OCI-LY7 (cell line): Measurements from ENCODE around the gene RBM20. TPM values are rescaled to one million over a fixed set of nuclear protein-coding genes. Genes with fewer than 3 reads are reported as not detected.

Experiments used
- BruUV-seq: library from RNA; stranded (reverse); fragments of 400-500 nt; replicated peaks from 2 replicates; lab custom pipeline; 2021; lab: Mats Ljungman, UMichigan
- CTCF ChIA-PET: fragments of 300-600 bp; sonication (Branson Sonifier 250); formaldehyde crosslinking; loops from one replicate; lab custom pipeline; 2022; ENCODE audit warnings: antibody characterized with exemption; ENCODE audit not compliant: unreplicated experiment; lab: Charles Lee
- POLR2A ChIA-PET: fragments of 300-600 bp; sonication (Branson Sonifier 250); formaldehyde crosslinking; loops from one replicate; lab custom pipeline; 2022; ENCODE audit warnings: antibody characterized with exemption; lab: Charles Lee
- DNase-seq: peaks from one replicate; pipeline ENCODE4 v3.0.0-alpha.2; 2015; ENCODE audit warnings: low spot score
- H2AFZ ChIP-seq: fragments of 200-600 bp; sonication (generic), shearing (Covaris generic); 2 replicates; pipeline ENCODE4 v1.6.1; 2014; ENCODE audit warnings: mild to moderate bottlenecking, antibody characterized with exemption, low read length, moderate library complexity
- H3K27ac ChIP-seq: fragments of 200-600 bp; sonication (generic); 2 replicates; pipeline ENCODE4 v1.5.1; 2014; ENCODE audit warnings: mixed run types, low read depth, mild to moderate bottlenecking, moderate library complexity, low read length, inconsistent platforms; ENCODE audit not compliant: poor library complexity, severe bottlenecking
- H3K36me3 ChIP-seq: fragments of 200-600 bp; sonication (generic); 2 replicates; pipeline ENCODE4 v1.6.1; 2014; ENCODE audit warnings: mild to moderate bottlenecking, antibody characterized with exemption, low read length, moderate library complexity, mixed read lengths; ENCODE audit not compliant: insufficient read depth
- H3K4me1 ChIP-seq: fragments of 200-600 bp; sonication (generic); 2 replicates; pipeline ENCODE4 v1.5.1; 2014; ENCODE audit warnings: mild to moderate bottlenecking, low read length; ENCODE audit not compliant: insufficient read depth, poor library complexity, severe bottlenecking
- H3K4me2 ChIP-seq: fragments of 200-600 bp; sonication (generic); 2 replicates; pipeline ENCODE4 v1.6.1; 2014; ENCODE audit warnings: mild to moderate bottlenecking, low read length
- H3K4me3 ChIP-seq: fragments of 200-600 bp; sonication (generic); 2 replicates; pipeline ENCODE4 v1.5.1; 2014; ENCODE audit warnings: mild to moderate bottlenecking, low read depth, low read length; ENCODE audit not compliant: poor library complexity, severe bottlenecking
- H3K79me2 ChIP-seq: fragments of 200-600 bp; sonication (generic); 2 replicates; pipeline ENCODE4 v1.6.1; 2016; ENCODE audit warnings: low read depth, mild to moderate bottlenecking, low read length, moderate library complexity, mixed read lengths; ENCODE audit not compliant: insufficient read depth
- H3K9me2 ChIP-seq: fragments of 200-600 bp; sonication (generic); 2 replicates; pipeline ENCODE4 v1.6.1; 2016; ENCODE audit warnings: mild to moderate bottlenecking, low read length, mixed read lengths; ENCODE audit not compliant: insufficient read depth
- H3K9me3 ChIP-seq: fragments of 200-600 bp; sonication (generic); 2 replicates; pipeline ENCODE4 v1.6.1; 2014; ENCODE audit warnings: mild to moderate bottlenecking, mixed run types, low read length, mixed read lengths
- H4K20me1 ChIP-seq: fragments of 200-600 bp; sonication (generic); 2 replicates; pipeline ENCODE4 v1.6.1; 2014; ENCODE audit warnings: mild to moderate bottlenecking, antibody characterized with exemption, low read length, moderate library complexity, mixed read lengths; ENCODE audit not compliant: insufficient read depth
- CTCF ChIP-seq: fragments of 200-600 bp; sonication (generic); conservative IDR thresholded peaks from 2 replicates; pipeline ENCODE4 v1.5.1; 2014; ENCODE audit warnings: mild to moderate bottlenecking, antibody characterized with exemption, low read length, moderate library complexity, mixed read lengths
- EZH2phosphoT487 ChIP-seq: fragments of 200-600 bp; sonication (generic); IDR thresholded peaks from 2 replicates; pipeline ENCODE4 v1.6.1; 2018; ENCODE audit warnings: low read depth, borderline replicate concordance, mild to moderate bottlenecking, mixed run types, antibody characterized with exemption, low read length, moderate library complexity, mixed read lengths
- intact Hi-C: fragments of 100-400 bp; cut with micrococcal nuclease; formaldehyde crosslinking; loops from one replicate; pipeline ENCODE4 v1.10.0; 2022; ENCODE audit not compliant: unreplicated experiment
- total RNA-seq, 2 experiments: library from RNA; depleted of rRNA in 1 of 2; stranded (reverse); fragments of >200 nt in 1 of 2; shearing (Covaris generic) in 1 of 2; gene quantifications; 2 replicates each; pipeline ENCODE4 v1.2.3, GENCODE V29; 2014 to 2022

Gene RBM20
- total RNA-seq, 2 experiments from 2014 or later = 0.35 to 1.0 TPM

DNA sequence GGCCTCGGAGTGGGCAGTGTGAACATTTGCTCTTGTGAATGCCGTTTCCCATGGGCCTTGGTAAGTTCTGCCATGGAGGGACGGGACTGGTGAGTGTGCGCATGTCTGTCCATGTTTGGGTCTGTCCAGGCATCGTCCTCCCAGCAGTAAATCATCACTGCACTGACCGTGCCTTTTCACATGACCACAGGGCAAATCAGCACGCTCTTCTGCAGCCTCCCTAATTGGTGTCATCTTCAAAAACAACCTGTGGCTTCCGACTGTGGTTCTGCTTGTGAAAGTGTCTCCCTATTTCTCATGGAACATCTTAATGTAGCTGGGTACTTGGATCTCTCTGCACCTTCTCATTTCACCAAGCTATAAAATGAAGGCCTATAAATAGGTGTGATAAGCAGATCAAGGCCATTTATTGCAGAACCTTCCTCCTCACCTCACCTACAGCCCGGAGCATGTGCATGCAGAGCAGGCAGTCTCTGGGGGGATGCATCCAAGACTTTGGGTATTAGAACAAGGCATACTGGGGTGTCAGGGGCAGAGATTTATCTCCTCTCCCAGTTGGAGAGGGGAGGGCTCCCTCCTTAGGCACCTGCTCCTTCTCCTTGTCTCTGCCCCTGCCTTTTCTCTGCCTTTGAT, 77.4 kb downstream of the RBM20 start:
- DNase-seq = no peak
- no peaks in the 10 kb centered on the region for H3K9me2 ChIP-seq
- no peak overlapping the region for H3K4me3 ChIP-seq
- H2AFZ ChIP-seq = peak overlapping the region; percentile 75; the same call in 1 of the 2 replicates
- H3K36me3 ChIP-seq = no peaks in the 10 kb centered on the region
- TF ChIP-seq CTCF (no peak), EZH2phosphoT487 (no peak)
- H4K20me1 ChIP-seq = no peaks in the 10 kb centered on the region
- BruUV-seq = no TSS peak
- H3K4me1 ChIP-seq = peaks cover 74% of the 10 kb centered on the region
- intact Hi-C loops = loop anchor here (5.0 kb wide), 1 partner anchor 414 kb away; no protein-coding TSS in a partner anchor
- POLR2A ChIA-PET = interaction anchor here (1.5 kb wide), 1 partner anchor 14 kb away, joined by 4 read pairs; no protein-coding TSS in a partner anchor
- CTCF ChIA-PET = interaction anchor here (0.6 kb wide), 2 partner anchors 50 to 282 kb away, joined by 4 read pairs; no protein-coding TSS in a partner anchor
- no peak overlapping the region for H3K27ac ChIP-seq
- H3K4me2 ChIP-seq = peak overlapping the region; percentile 81
- no peaks in the 10 kb centered on the region for H3K79me2 ChIP-seq
- H3K9me3 ChIP-seq = no peaks in the 10 kb centered on the region

DNA sequence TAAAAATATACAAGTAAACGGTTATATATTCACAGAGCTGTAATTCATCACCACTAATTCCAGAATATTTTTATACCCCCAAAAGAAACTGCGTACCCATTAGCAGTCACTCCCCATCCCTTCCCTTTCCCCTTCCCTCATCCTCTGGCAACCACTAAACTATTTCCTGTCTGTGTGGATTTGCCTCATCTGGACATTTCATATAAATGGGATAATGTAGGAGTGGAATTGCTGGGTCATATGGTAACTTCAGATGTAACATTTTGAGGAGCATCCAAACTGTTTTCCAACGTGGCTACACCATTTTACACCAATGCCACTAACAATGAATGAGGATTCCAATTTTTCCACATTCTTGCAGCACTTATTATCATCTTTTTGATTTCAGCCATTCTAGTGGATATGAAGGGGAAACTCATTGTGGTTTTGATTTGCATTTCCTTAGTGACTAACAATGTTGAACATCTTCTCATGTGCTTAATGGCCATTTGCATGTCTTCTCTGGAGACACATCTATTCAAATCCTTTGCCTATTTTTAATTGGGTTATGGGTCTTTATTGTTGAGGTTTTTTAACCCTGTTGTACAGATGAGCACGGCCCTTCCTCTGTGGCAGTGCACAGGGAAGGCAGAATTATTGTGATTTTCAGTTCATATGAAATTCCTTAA, 79.2 kb downstream of the RBM20 start:
- peak overlapping the region; percentile 75; the same call in 1 of the 2 replicates for H2AFZ ChIP-seq
- peaks cover 62% of the 10 kb centered on the region for H3K4me1 ChIP-seq
- POLR2A ChIA-PET = interaction anchor here (0.6 to 1.6 kb wide), 6 partner anchors 9 to 194 kb away, joined by 3 to 6 read pairs (median 3); no protein-coding TSS in a partner anchor
- peak overlapping the region; percentile 61 for H3K4me3 ChIP-seq
- H4K20me1 ChIP-seq = no peaks in the 10 kb centered on the region
- H3K79me2 ChIP-seq = no peaks in the 10 kb centered on the region
- CTCF ChIA-PET = no interaction called here
- H3K9me2 ChIP-seq = no peaks in the 10 kb centered on the region
- H3K9me3 ChIP-seq = no peaks in the 10 kb centered on the region
- DNase-seq = peak; percentile 77
- H3K36me3 ChIP-seq = no peaks in the 10 kb centered on the region
- intact Hi-C loops = loop anchor here (5.0 kb wide), 1 partner anchor 416 kb away; no protein-coding TSS in a partner anchor
- H3K4me2 ChIP-seq = peak overlapping the region; percentile 81
- no TSS peak for BruUV-seq
- H3K27ac ChIP-seq = peak overlapping the region; percentile 92
- TF ChIP-seq EZH2phosphoT487 (no peak), CTCF (no peak)
